GM23248 (cell line): ENCODE data around the gene STK24. TPM values are rescaled to one million over a fixed set of nuclear protein-coding genes. Genes with fewer than 3 reads are reported as not detected.
"Not testable (repeated sequence)": the region's sequence is repeated elsewhere in the genome, so short reads cannot be mapped to it uniquely, and the experiment has no call there.

Experiments used
- DNase-seq: peaks from one replicate; pipeline ENCODE4 v3.0.0-alpha.2; 2015
- H2AFZ ChIP-seq: fragments of 200-600 bp; sonication (generic); 2 replicates; pipeline ENCODE4 v1.6.1; 2016; ENCODE audit warnings: antibody characterized with exemption
- H3F3A ChIP-seq: fragments of 200-600 bp; sonication (generic); 2 replicates; pipeline ENCODE4 v1.6.1; 2016; ENCODE audit warnings: mild to moderate bottlenecking, antibody characterized with exemption, mixed run types; ENCODE audit not compliant: insufficient read depth
- H3K27ac ChIP-seq: fragments of 200-600 bp; sonication (generic); 2 replicates; pipeline ENCODE4 v1.5.1; 2016; ENCODE audit warnings: mild to moderate bottlenecking
- H3K27me3 ChIP-seq: fragments of 200-600 bp; sonication (generic); replicated peaks from 2 replicates; pipeline ENCODE4 v1.6.1; 2016; ENCODE audit warnings: mild to moderate bottlenecking; ENCODE audit not compliant: insufficient read depth
- H3K36me3 ChIP-seq: fragments of 200-600 bp; sonication (generic); 2 replicates; pipeline ENCODE4 v1.6.1; 2016; ENCODE audit warnings: low read depth, mild to moderate bottlenecking
- H3K4me1 ChIP-seq: fragments of 200-600 bp; sonication (generic); 2 replicates; pipeline ENCODE4 v1.6.1; 2016; ENCODE audit warnings: mild to moderate bottlenecking; ENCODE audit not compliant: insufficient read depth
- H3K4me2 ChIP-seq: fragments of 200-600 bp; sonication (generic); one replicate; pipeline ENCODE4 v1.6.1; 2016; ENCODE audit warnings: mild to moderate bottlenecking; ENCODE audit not compliant: unreplicated experiment
- H3K4me3 ChIP-seq: fragments of 200-600 bp; sonication (generic); 2 replicates; pipeline ENCODE4 v1.5.1; 2016; ENCODE audit warnings: mild to moderate bottlenecking
- H3K79me2 ChIP-seq: fragments of 200-600 bp; sonication (generic); 2 replicates; pipeline ENCODE4 v1.6.1; 2016; ENCODE audit warnings: mild to moderate bottlenecking; ENCODE audit not compliant: insufficient read depth
- H3K9ac ChIP-seq: fragments of 200-600 bp; sonication (generic); 2 replicates; pipeline ENCODE4 v1.6.1; 2016; ENCODE audit warnings: mild to moderate bottlenecking
- H3K9me2 ChIP-seq: fragments of 200-600 bp; sonication (generic); 2 replicates; pipeline ENCODE4 v1.6.1; 2016; ENCODE audit warnings: mixed run types, mild to moderate bottlenecking, moderate library complexity; ENCODE audit not compliant: insufficient read depth
- H3K9me3 ChIP-seq: fragments of 200-600 bp; sonication (generic); one replicate; pipeline ENCODE4 v1.6.1; 2017; ENCODE audit warnings: low read depth
- H4K20me1 ChIP-seq: fragments of 200-600 bp; sonication (generic); 2 replicates; pipeline ENCODE4 v1.6.0; 2016; ENCODE audit not compliant: insufficient read depth
- EZH2 ChIP-seq: fragments of 200-600 bp; sonication (generic); IDR thresholded peaks from 2 replicates; pipeline ENCODE4 v1.6.1; 2018; ENCODE audit warnings: antibody characterized with exemption, mild to moderate bottlenecking; ENCODE audit not compliant: insufficient read depth, poor library complexity, severe bottlenecking
- EZH2phosphoT487 ChIP-seq: fragments of 200-600 bp; sonication (generic); IDR thresholded peaks from 2 replicates; pipeline ENCODE4 v1.6.1; 2018; ENCODE audit warnings: antibody characterized with exemption, moderate library complexity, mild to moderate bottlenecking, low read depth; ENCODE audit not compliant: insufficient read depth
- WGBS, 2 experiments: methylation state at CpG; one replicate each; pipeline ENCODE4 v1.1.6; 2015 to 2017; ENCODE audit warnings: low lambda C conversion rate in 2 of 2, low coverage in 1 of 2; ENCODE audit errors: missing lambda C conversion rate in 2 of 2; 5-methylcytosine and 5-hydroxymethylcytosine counted together
- in situ Hi-C: fragments of 300-500 bp; cut with MboI; formaldehyde crosslinking; loops from 2 replicates; pipeline ENCODE4 v1.15.0; 2020
- polyA plus RNA-seq: library from polyadenylated mRNA; unstranded; fragments of >200 nt; fragmentation: Nextera tagmentation; extraction: Ambion mirVana; gene quantifications from 2 replicates; pipeline ENCODE4 v1.2.1, GENCODE V29; 2016
- total RNA-seq: library from RNA; depleted of rRNA; stranded (reverse); fragments of >200 nt; shearing (Covaris generic); gene quantifications from 2 replicates; pipeline ENCODE4 v1.2.3, GENCODE V29; 2014; rRNA removed

Gene STK24
- total RNA-seq = 56.7 and 72.4 TPM in 2 replicates
- 10.8 and 11.1 TPM in 2 replicates for polyA plus RNA-seq

GRCh38 chr13:98576963-98577835, at the start of gene STK24:
Gene STK24 (minus strand): TSS chr13:98577107. CDS start chr13:98576786, 321 bp downstream.
- peak; percentile 88 for DNase-seq
- H3K4me3 ChIP-seq = peak within 1 kb of the TSS; percentile 92

GRCh38 chr13:98626298-98626935, 49.5 kb upstream of the STK24 start:
- H3K36me3 ChIP-seq = no peaks in the 10 kb centered on the region
- TF ChIP-seq EZH2phosphoT487 (no peak), EZH2 (no peak)
- H3K4me2 ChIP-seq = no peak overlapping the region
- H3K4me1 ChIP-seq = no peaks in the 10 kb centered on the region
- no peak overlapping the region for H3K4me3 ChIP-seq
- no peaks in the 10 kb centered on the region for H3K9me2 ChIP-seq
- H4K20me1 ChIP-seq = no peaks in the 10 kb centered on the region
- DNase-seq = no peak
- in situ Hi-C loops = no loop called here
- H3K9me3 ChIP-seq = no peaks in the 10 kb centered on the region
- no peaks in the 10 kb centered on the region for H3K27me3 ChIP-seq
- H2AFZ ChIP-seq = no peak overlapping the region
- H3F3A ChIP-seq = no peaks in the 10 kb centered on the region
- no peaks in the 10 kb centered on the region for H3K79me2 ChIP-seq
- 85% methylated on average over 1 of the region's 1 CpG; no CpG with 5 or more reads in 1 of the 2 experiments for WGBS, 2 experiments
- no peak overlapping the region for H3K27ac ChIP-seq
- no peak overlapping the region for H3K9ac ChIP-seq

More at GRCh38 chr13:98576963-98577835, at the start of gene STK24:
- H3K9me3 ChIP-seq = no peaks in the 10 kb centered on the region
- peak within 1 kb of the TSS; percentile 96 for H3K27ac ChIP-seq
- TF ChIP-seq EZH2phosphoT487 (no peak), EZH2 (no peak)
- peaks cover 43% of the 10 kb centered on the region for H3K79me2 ChIP-seq
- no peaks in the 10 kb centered on the region for H3K9me2 ChIP-seq
- no peaks in the 10 kb centered on the region for H3K27me3 ChIP-seq
- H2AFZ ChIP-seq = peak within 1 kb of the TSS; percentile 81
- in situ Hi-C loops = no loop called here
- H3K9ac ChIP-seq = peak within 1 kb of the TSS; percentile 99
- H3F3A ChIP-seq = peaks cover 38% of the 10 kb centered on the region
- H3K36me3 ChIP-seq = no peaks in the 10 kb centered on the region
- peak within 1 kb of the TSS; percentile 95 for H3K4me2 ChIP-seq
- WGBS, 2 experiments = 1 to 2% methylated on average over 15 to 22 of the region's 103 CpGs
- peaks cover 45% of the 10 kb centered on the region for H3K4me1 ChIP-seq
- no peaks in the 10 kb centered on the region; the same call in 1 of the 2 replicates for H4K20me1 ChIP-seq

- H2AFZ ChIP-seq, H3K27me3 ChIP-seq, H3K4me2 ChIP-seq, DNase-seq, H3F3A ChIP-seq, in situ Hi-C loops, H4K20me1 ChIP-seq, H3K4me1 ChIP-seq, H3K36me3 ChIP-seq, H3K9me2 ChIP-seq, H3K9ac ChIP-seq, H3K27ac ChIP-seq, H3K79me2 ChIP-seq, H3K9me3 ChIP-seq, H3K4me3 ChIP-seq: not testable (repeated sequence)
- whole genome bisulfite sequencing, 2 experiments = 41 to 54% methylated on average over 4 to 5 of the region's 5 CpGs
These were observed 47.7 kb upstream of the STK24 start for GRCh38 chr13:98624589-98624988.

GRCh38 chr13:98622931-98623331, 46.0 kb upstream of the STK24 start:
- no peaks in the 10 kb centered on the region for H3K79me2 ChIP-seq
- H2AFZ ChIP-seq = no peak overlapping the region
- H3K4me3 ChIP-seq = no peak overlapping the region
- DNase-seq = no peak
- in situ Hi-C loops = no loop called here
- H3K27me3 ChIP-seq = no peaks in the 10 kb centered on the region
- no peak overlapping the region for H3K4me2 ChIP-seq
- H3K4me1 ChIP-seq = no peaks in the 10 kb centered on the region
- H3K36me3 ChIP-seq = no peaks in the 10 kb centered on the region
- TF ChIP-seq EZH2 = no peak
- no peak for TF ChIP-seq EZH2phosphoT487
- no peaks in the 10 kb centered on the region for H3K9me3 ChIP-seq
- WGBS, 2 experiments = 68 to 71% methylated on average over 6 of the region's 6 CpGs
- no peak overlapping the region for H3K9ac ChIP-seq
- H3K9me2 ChIP-seq = no peaks in the 10 kb centered on the region
- H3F3A ChIP-seq = no peaks in the 10 kb centered on the region
- H4K20me1 ChIP-seq = no peaks in the 10 kb centered on the region
- H3K27ac ChIP-seq = no peak overlapping the region
